Measurements from ENCODE around the gene NAALADL2.

- TF ChIP-seq, protein P1, sequence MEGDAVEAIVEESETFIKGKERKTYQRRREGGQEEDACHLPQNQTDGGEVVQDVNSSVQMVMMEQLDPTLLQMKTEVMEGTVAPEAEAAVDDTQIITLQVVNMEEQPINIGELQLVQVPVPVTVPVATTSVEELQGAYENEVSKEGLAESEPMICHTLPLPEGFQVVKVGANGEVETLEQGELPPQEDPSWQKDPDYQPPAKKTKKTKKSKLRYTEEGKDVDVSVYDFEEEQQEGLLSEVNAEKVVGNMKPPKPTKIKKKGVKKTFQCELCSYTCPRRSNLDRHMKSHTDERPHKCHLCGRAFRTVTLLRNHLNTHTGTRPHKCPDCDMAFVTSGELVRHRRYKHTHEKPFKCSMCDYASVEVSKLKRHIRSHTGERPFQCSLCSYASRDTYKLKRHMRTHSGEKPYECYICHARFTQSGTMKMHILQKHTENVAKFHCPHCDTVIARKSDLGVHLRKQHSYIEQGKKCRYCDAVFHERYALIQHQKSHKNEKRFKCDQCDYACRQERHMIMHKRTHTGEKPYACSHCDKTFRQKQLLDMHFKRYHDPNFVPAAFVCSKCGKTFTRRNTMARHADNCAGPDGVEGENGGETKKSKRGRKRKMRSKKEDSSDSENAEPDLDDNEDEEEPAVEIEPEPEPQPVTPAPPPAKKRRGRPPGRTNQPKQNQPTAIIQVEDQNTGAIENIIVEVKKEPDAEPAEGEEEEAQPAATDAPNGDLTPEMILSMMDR (IDR thresholded peaks at IDR 0.05; ENCODE audit: insufficient read depth, low read length, poor library complexity, severe bottlenecking) = no peak
- no peak for TF ChIP-seq EZH2phosphoT487 (conservative IDR thresholded peaks at IDR 0.05; ENCODE audit: low read length)
Measured at GRCh38 chr3:175246766-175247165, 387.6 kb downstream of the NAALADL2 start.
